HL-60 (cell line): Measurements from ENCODE around the gene BPNT1.

Experiments
- CTCF ChIP-seq: IDR thresholded peaks from one replicate; pipeline ENCODE4 v1.5.1; 2011; ENCODE audit warnings: low read length, control low read depth, inconsistent platforms; ENCODE audit not compliant: insufficient read depth
- GABPA ChIP-seq: IDR thresholded peaks from 2 replicates; pipeline ENCODE4 v1.6.1; 2012; ENCODE audit warnings: low read depth
- POLR2AphosphoS5 ChIP-seq: IDR thresholded peaks from 2 replicates; pipeline ENCODE4 v1.6.1; 2012; ENCODE audit warnings: low read depth
- REST ChIP-seq: IDR thresholded peaks from 2 replicates; pipeline ENCODE4 v1.6.1; 2012; ENCODE audit warnings: low read depth; ENCODE audit not compliant: insufficient replicate concordance
- SPI1 ChIP-seq: IDR thresholded peaks from 2 replicates; pipeline ENCODE4 v1.6.1; 2012; ENCODE audit warnings: low read depth, mild to moderate bottlenecking, borderline replicate concordance

GRCh38 chr1:220032911-220033310 lies 56.7 kb downstream of the BPNT1 start:
- TF ChIP-seq CTCF (no peak), REST (no peak), POLR2AphosphoS5 (no peak), SPI1 (no peak), GABPA (no peak)
